ENCODE measurements around the gene ELK4. TPM values are rescaled to one million over a fixed set of nuclear protein-coding genes. Genes with fewer than 3 reads are reported as not detected.
A peak's percentile ranks its signal among the peaks of the same experiment; 100 is the strongest.

The ELK4 gene
- total RNA-seq, 2 donors from 2014 or later, result 18.8 to 19.1 TPM

GRCh38 chr1:205589046-205589445 is 42.8 kb downstream of the ELK4 start:
- Histone ChIP-seq H3K27ac (no peak overlapping the region), H3K9me3 (no peaks in the 10 kb centered on the region), H3K4me3 (no peak overlapping the region), H3K27me3 (no peaks in the 10 kb centered on the region), H3K36me3 (no peaks in the 10 kb centered on the region), H3K4me1 (peaks cover 0 to 11% of the 10 kb centered on the region in 2 donors)
- TF ChIP-seq, protein P1, sequence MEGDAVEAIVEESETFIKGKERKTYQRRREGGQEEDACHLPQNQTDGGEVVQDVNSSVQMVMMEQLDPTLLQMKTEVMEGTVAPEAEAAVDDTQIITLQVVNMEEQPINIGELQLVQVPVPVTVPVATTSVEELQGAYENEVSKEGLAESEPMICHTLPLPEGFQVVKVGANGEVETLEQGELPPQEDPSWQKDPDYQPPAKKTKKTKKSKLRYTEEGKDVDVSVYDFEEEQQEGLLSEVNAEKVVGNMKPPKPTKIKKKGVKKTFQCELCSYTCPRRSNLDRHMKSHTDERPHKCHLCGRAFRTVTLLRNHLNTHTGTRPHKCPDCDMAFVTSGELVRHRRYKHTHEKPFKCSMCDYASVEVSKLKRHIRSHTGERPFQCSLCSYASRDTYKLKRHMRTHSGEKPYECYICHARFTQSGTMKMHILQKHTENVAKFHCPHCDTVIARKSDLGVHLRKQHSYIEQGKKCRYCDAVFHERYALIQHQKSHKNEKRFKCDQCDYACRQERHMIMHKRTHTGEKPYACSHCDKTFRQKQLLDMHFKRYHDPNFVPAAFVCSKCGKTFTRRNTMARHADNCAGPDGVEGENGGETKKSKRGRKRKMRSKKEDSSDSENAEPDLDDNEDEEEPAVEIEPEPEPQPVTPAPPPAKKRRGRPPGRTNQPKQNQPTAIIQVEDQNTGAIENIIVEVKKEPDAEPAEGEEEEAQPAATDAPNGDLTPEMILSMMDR (IDR thresholded peaks at IDR 0.05), result no peak
- no peak for DNase-seq (ENCODE audit: low spot score)

- H3K36me3 ChIP-seq, result no peaks in the 10 kb centered on the region
- H3K27ac ChIP-seq, result no peak overlapping the region
- no peaks in the 10 kb centered on the region for H3K9me3 ChIP-seq
- no peak for DNase-seq (ENCODE audit: low spot score)
- H3K27me3 ChIP-seq, result no peaks in the 10 kb centered on the region
- TF ChIP-seq, protein P1 (IDR thresholded peaks at IDR 0.05), result peak in 1 of 2 donors; percentile 39
- no peak overlapping the region for H3K4me3 ChIP-seq
- peaks cover 0 to 7% of the 10 kb centered on the region in 2 donors for H3K4me1 ChIP-seq
These were observed 43.2 kb downstream of the ELK4 start for GRCh38 chr1:205588636-205589035.

- no peak overlapping the region for H3K4me3 ChIP-seq
- no peaks in the 10 kb centered on the region for H3K27me3 ChIP-seq
- TF ChIP-seq, protein P1 (IDR thresholded peaks at IDR 0.05), result no peak
- no peak for DNase-seq (ENCODE audit: low spot score)
- H3K27ac ChIP-seq, result no peak overlapping the region
- no peaks in the 10 kb centered on the region for H3K9me3 ChIP-seq
- H3K36me3 ChIP-seq, result no peaks in the 10 kb centered on the region
- H3K4me1 ChIP-seq, result peaks cover 0 to 13% of the 10 kb centered on the region in 2 donors
These were observed 44.2 kb downstream of the ELK4 start for GRCh38 chr1:205587581-205587980.

GRCh38 chr1:205585835-205586785 is 45.7 kb downstream of the ELK4 start:
- DNase-seq (ENCODE audit: low spot score), result no peak
- H3K27me3 ChIP-seq, result no peaks in the 10 kb centered on the region
- H3K4me3 ChIP-seq, result no peak overlapping the region
- H3K27ac ChIP-seq, result no peak overlapping the region
- no peaks in the 10 kb centered on the region for H3K36me3 ChIP-seq
- TF ChIP-seq, protein P1 (IDR thresholded peaks at IDR 0.05), result no peak
- H3K9me3 ChIP-seq, result no peaks in the 10 kb centered on the region
- peaks cover 0 to 8% of the 10 kb centered on the region in 2 donors for H3K4me1 ChIP-seq

- no peak overlapping the region for H3K4me3 ChIP-seq
- peaks cover 0 to 8% of the 10 kb centered on the region in 2 donors for H3K4me1 ChIP-seq
- no peak overlapping the region for H3K27ac ChIP-seq
These were observed 46.5 kb downstream of the ELK4 start for GRCh38 chr1:205585169-205585834.

More at GRCh38 chr1:205585169-205585834, 46.5 kb downstream of the ELK4 start:
- H3K9me3 ChIP-seq, result no peaks in the 10 kb centered on the region
- H3K27me3 ChIP-seq, result no peaks in the 10 kb centered on the region
- no peaks in the 10 kb centered on the region for H3K36me3 ChIP-seq
- DNase-seq (ENCODE audit: low spot score), result no peak
- TF ChIP-seq, protein P1 (IDR thresholded peaks at IDR 0.05), result no peak

All from right atrium auricular region (tissue), 2 donors.